HG03342 (cell line): Measurements from ENCODE around the gene CHRNA3.
A peak's percentile ranks its signal among the peaks of the same experiment; 100 is the strongest.
"Not testable (repeated sequence)": the region's sequence is repeated elsewhere in the genome, so short reads cannot be mapped to it uniquely, and the experiment has no call there.

ENCODE experiments used
- ATAC-seq: cut with Tn5 transposase; IDR thresholded peaks from one replicate; pipeline ENCODE4 v1.9.1; 2021; ENCODE audit warnings: mild to moderate bottlenecking, moderate library complexity; ENCODE audit not compliant: unreplicated experiment

CHRNA3 gene

DNA sequence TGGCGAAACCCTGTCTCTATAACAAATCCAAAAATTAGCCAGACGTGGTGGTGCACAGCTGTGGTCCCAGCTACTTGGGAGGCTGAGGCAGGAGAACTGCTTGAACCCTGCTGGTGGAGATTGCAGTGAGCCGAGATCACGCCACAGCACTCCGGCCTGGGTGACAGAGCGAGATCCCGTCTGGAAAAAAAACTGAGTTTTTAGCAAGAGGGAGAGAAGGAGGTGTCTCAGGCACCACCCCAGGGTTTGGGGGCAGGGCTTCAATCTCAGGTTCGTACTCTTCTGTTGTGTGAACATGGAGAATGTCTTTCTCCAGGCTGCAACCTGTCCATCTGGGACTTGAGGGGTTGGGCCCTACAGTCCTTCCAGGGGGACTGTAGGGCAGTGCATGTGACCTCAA, 2.7 kb downstream of the CHRNA3 start:
- no peak for ATAC-seq

GRCh38 chr15:78617516-78617915, 3.3 kb downstream of the CHRNA3 start:
- no peak for ATAC-seq

DNA sequence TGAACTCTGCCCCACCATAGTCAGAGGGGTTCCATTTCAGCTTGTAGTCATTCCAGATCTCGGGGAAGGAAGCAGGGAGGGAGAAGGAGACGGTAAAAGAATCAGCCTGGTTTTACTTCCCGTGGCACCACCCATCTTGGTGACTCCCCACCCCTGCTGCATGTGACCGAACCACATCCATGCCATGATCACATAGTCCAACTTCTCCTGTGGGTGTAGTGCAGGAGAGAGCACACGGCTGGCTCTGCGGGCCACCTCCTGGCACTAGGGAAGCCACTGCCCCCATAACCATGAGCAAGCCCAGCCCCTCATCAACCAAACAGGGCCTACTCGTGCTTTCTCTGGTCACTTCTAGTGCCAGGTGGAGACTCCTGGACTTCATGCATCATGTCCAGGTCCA, 3.7 kb downstream of the CHRNA3 start:
- ATAC-seq, result no peak

DNA sequence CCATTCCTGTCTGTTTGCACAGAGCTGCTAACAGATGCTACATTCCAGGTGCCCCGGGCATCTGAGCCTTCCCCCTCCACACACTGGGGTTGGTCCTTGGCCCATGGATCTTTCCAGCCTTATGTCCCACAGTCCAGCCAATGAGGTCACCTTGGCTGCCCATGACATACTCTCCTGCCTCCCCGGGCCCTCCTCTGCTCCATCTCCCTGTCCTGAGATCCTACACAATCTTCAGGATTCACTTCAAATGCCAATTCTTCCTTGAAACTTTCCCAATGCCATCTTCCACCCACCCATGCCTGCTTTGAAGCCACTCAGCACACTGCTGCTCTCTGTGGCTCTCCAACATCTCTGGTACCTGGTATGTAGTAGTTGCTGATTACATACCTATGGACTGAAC, 4.3 kb downstream of the CHRNA3 start:
- ATAC-seq, result no peak

- no peak for ATAC-seq
Observed at GRCh38 chr15:78615151-78615589, 5.6 kb downstream of the CHRNA3 start.

DNA sequence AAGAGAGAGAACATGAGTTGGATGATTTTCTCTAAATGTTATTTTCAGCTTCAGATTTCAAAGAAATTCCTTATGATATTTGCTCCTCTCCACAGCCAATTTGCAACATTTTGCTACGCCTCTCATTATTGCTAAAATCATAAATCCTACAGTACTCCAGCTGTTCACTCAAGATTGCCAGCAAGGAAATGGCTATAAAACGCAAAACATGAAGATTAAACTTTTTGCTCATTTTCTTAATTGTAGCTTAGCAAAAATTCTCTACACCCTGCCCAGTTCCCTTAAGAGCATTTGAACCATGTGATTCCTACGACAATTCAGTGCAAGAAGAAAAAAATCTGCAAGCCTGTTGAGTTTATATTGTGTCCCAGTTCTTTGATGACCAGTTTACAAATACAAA, 6.8 kb downstream of the CHRNA3 start:
- ATAC-seq, result no peak

DNA sequence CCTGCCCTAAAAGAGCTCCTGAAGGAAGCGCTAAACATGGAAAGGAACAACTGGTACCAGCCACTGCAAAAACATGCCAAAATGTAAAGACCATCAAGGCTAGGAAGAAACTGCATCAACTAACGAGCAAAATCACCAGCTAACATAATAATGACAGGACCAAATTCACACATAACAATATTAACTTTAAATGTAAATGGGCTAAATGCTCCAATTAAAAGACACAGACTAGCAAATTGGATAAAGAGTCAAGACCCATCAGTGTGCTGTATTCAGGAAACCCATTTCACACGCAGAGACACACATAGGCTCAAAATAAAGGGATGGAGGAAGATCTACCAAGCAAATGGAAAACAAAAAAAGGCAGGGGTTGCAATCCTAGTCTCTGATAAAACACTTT, 11.2 kb downstream of the CHRNA3 start:
- ATAC-seq, result not testable (repeated sequence)

- no peak for ATAC-seq
Observed at GRCh38 chr15:78605680-78606079, 15.1 kb downstream of the CHRNA3 start.

DNA sequence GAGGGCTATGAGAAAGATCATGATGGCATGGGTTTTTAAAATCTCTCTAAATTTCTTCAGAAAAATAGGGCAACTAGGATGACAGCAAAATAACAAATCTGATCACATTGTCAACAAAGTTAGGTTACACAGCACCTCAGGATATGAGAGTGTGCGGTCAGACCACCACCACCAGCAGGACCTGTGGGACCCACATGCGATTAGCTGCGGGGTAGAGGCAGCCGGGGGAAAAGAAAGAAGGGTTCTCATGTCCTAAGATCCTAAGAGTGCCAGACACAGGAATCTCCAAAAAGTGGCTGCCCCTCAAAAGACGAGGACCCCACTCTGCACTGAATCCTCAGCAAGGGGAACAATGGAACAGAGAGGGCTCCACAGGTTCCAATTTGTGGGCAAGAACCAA, 15.6 kb downstream of the CHRNA3 start:
- ATAC-seq, result no peak

GRCh38 chr15:78604420-78604819, 16.4 kb downstream of the CHRNA3 start:
- no peak for ATAC-seq

GRCh38 chr15:78603467-78603866, 17.3 kb downstream of the CHRNA3 start:
- ATAC-seq, result no peak

- ATAC-seq, result no peak
Observed at GRCh38 chr15:78599189-78599588, 21.6 kb downstream of the CHRNA3 start.

GRCh38 chr15:78598348-78598747, 22.4 kb downstream of the CHRNA3 start:
- no peak for ATAC-seq

DNA sequence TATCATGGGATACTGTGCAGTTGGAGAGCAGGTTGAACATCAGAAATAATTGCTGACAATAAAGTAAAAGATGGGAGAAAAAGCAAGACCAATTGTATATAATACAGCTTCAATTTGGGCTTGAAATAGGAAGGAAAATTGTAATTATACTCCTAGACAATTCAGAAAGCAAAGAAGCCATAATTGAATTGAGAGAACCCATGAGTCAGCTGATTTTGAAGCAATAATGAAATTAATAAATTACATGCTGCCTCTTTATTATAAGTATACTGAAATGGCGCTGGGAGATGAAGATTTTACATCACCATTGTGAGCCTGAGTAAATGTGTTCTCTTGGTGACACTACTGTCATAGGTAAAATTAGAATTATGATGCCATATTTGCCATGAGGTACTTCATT, 23.2 kb downstream of the CHRNA3 start:
- ATAC-seq, result no peak

DNA sequence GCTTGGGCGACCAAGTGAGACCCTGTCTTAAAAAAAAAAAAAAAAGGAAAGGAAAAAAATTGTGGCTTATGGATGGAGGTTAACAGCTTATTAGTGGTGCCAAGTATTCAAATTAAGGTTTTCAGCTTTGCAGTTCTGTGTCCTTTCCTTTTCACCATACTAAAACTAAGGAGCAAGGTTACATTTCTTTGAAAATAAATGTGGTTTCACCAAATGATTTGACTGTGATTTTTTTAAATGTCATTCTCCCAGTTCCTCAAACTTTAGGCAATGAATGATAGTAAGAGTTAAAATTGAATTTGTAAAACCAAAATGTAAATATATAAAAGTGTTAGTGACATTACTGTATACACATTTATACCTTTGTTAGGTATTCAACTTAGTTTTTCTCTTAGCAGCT, 45.9 kb downstream of the CHRNA3 start:
- ATAC-seq, result no peak

DNA sequence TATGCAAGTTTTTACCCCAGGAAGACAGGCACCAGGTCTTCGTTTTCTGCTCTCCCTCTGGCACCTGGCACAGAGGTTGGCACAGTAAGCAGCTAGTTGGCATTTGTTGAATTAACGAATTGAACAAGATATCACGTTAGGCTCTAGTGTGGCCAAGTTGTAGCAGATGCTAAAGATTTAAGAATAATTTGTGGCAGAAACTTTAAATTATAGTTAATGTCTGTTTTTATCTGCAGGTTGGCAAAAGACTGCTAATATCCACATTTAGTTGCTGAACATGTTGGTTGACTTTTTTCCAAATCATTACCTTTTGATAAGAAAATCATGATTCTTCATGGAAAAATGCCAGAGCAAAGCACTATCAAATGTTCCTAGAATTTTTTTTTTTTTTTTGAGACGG, 47.4 kb downstream of the CHRNA3 start:
- no peak for ATAC-seq

- ATAC-seq, result no peak
Observed at GRCh38 chr15:78571382-78571781, 49.4 kb downstream of the CHRNA3 start.

DNA sequence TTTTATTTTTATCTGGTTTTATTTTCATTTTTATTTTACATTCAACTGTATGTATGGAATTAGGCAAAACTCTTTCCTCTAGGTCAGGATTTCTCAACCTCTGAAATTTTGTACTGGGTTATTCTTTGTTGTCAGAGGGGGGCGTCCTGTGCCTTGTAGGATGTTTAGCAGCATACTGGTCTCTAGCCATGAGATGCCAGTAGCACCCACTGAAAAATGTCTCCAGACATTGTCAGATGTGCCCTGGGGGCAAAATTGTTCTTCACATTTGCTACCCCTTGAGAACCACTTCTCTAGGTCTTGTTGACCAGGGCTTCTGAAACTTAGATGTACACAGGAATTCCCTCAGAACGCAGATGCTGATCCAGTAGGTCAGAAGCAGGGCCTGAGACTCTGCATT, 50.1 kb downstream of the CHRNA3 start:
- no peak for ATAC-seq

DNA sequence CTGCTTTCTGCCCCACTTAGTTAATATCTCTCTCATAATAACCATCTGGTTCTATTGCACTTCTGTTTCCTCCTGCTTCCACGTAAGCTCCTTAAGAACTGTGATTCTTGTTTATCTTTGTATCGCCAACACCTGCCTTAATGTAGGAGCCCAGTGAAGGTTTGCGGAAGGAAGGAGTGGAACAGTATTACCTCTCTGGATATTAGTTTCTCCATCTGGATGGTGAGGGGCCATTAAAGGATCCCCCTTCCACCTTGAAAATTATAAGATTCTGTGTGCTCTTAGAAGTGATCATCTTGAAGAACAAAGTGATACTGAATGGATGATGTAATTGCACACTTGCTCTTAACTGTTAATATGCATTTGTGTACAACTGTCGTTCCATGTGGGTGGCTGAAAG, 53.3 kb downstream of the CHRNA3 start:
- no peak for ATAC-seq

GRCh38 chr15:78565951-78566774, 54.6 kb downstream of the CHRNA3 start:
- peak; percentile 11 for ATAC-seq

- peak; percentile 71 for ATAC-seq
Observed at GRCh38 chr15:78565097-78565950, 55.5 kb downstream of the CHRNA3 start, which contains the start of gene CHRNA5. CHRNA5 (plus strand) TSS chr15:78565520; CDS start chr15:78565720, 200 bp downstream.

- peak; percentile 12 for ATAC-seq
Observed at GRCh38 chr15:78564743-78565096, 56.1 kb downstream of the CHRNA3 start.
